GDM1 (cell line): ENCODE results near the gene ADCY10.
"Not testable (repeated sequence)": the region's sequence is repeated elsewhere in the genome, so short reads cannot be mapped to it uniquely, and the experiment has no call there.

Source experiments
- DNase-seq: peaks from one replicate; lab custom pipeline; 2025; lab: John Stamatoyannopoulos, UW

Gene ADCY10

DNA sequence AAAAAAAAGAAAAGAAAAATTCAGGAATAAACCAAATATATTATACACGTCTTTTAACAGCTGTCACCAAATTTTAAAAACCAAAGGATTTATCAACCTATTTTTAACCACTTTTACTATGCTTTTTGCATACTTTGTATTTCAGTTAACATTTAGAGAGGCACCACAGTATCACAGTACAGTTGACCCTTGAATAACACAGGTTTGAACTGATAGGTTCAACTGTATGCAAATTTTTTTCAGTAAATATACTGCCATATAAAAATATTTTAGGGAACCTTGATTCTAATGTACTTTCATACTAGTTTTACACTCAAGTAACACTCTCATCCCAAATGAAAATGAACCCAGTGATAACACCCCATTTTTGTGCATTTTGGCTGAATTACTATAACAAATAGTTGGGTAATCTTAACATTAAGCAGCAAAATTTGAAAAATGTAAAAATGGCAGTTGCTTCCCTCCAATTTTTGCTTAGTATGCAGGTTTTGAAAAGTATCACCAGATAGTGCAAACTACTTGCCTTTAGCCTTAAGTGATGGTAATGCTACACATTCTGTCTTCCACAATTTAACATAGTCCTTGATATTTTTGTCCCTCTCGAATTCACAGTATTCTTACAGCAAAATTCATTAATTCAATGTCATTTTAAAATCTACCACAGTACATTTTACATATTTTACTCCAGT is 10.8 kb upstream of the ADCY10 start:
- DNase-seq: no peak

DNA sequence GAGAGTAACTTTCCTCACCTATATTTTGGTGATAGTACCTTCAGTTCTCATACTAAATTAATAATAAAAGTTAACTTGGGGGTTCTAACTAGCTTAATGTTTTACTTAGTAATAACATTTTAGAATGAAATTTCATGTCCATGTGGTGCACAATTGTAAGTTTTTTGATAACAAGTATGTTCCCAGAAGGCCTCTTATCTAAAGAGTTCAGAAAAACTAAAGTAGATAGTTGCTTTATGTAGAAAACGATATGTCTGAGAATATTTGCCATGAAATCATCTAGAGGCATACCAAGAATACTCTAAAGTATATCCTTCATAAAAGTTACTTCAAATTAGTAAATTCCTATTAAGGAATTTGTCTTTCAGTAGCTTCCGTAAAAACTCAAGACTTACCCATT is 10.2 kb upstream of the ADCY10 start:
- DNase-seq: no peak

DNA sequence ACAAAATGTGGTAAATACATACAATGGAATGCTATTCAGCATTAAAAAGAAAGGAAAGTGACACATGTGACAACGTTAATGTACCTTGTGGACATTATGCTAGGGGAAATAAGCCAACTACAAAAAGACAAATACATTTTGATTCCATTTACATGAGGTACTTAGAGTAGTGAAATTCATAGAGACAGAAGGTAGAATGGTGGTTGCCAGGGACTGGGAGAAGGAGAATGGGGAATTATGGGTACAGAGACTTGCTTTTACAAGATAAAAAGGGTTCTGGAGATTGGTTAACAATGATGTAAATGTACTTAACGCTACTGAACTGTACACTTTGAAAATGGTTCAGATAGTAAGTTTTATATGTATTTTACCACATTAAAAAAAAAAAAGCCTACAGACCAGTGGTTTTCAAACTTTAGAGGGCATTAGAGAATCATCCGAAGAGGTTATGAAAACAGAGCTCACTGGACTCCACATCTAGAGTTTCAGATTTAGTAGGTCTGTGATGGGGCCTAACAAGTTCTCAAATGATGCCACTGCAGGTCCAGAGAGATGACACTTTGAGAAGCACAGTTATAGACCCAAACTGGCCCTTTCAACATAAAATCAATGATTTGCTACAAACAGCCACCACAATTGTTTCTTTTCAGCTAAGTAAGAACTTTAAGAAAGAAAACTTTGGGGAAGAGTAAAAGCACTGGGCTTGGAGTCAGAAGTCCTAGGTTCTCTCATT is 9.6 kb upstream of the ADCY10 start:
- no peak for DNase-seq

GRCh38 chr1:167922611-167923074 is 8.7 kb upstream of the ADCY10 start:
- no peak for DNase-seq

GRCh38 chr1:167922023-167922422 is 8.1 kb upstream of the ADCY10 start:
- DNase-seq: no peak

DNA sequence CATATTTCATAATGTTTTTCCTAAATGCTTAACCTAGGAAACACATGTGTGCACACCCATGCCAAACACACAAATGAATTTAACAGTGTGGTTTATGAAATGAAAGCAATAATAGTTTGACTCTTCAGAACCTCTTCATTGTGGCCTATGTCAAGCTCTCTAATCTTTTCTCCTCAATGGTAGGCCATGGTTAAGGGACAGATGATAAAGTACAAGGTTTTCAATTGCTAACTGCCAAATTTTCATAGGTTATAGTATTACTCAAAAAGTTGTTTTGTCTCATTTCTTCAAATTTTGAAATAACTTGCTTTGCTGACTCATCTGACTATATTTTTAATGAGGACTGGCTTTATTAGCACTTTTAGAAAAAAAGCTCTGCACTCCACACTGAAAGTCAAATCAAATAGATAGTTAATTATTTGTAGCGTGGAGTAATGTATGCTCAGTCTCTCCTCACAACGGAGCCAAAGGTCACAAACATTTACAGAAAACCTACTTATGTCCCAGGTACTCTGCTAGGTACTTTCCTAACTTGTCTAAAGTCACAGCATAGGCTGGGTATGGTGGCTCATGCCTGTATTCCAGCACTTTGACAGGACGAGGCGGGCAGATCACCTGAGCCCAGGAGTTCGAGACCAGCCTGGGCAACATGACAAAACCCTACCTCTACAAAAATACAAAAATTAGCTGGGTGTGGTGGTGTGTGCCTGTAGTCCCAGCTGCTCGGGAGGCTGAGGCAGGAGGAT is 3.0 kb upstream of the ADCY10 start:
- DNase-seq: no peak

DNA sequence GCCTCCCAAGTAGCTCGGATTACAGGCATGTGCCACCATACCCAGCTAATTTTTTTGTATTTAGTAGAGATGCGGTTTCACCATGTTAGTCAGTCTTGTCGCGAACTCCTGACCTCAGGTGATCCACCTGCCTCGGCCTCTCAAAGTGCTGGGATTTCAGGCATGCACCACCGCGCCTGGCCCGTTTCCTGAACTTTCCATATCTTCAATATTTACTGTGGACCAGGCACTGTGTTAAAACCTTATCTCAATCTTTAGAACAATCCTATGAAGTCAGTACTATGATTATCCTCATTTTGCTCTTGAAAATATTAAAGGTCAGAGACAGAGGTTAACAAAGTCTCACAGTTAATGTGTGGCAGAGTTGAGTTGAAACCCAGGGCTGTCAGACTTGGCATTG is 1.6 kb upstream of the ADCY10 start:
- no peak for DNase-seq

GRCh38 chr1:167912294-167912693 is 1.6 kb downstream of the ADCY10 start:
- no peak for DNase-seq

- no peak for DNase-seq
These were observed 2.5 kb downstream of the ADCY10 start for GRCh38 chr1:167911413-167911812.

GRCh38 chr1:167910530-167910929 is 3.4 kb downstream of the ADCY10 start:
- DNase-seq: no peak

DNA sequence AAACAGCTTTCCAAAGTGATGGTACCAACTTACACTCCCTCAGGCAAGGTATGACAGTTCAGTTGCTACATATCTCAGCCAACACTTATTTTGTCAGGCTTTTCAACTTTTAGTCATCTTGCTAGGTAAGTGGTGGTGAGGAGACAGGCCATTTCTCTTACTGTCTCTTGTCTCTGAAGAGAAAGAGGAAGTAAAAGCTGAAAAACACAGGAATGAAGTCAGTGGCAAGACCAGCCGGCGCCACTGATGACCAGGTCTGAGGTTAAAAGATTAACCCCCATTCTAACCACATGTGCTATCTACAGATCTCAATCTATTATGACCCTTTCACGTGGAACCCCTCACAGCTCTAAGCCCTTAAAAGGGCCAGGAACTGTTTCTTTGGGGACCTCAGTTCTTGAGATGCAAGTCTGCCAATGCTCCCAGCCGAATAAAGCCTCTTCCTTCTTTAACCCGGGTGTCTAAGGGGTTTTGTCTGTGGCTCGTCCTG is 4.2 kb downstream of the ADCY10 start:
- no peak for DNase-seq

GRCh38 chr1:167905671-167906070 is 8.3 kb downstream of the ADCY10 start:
- no peak for DNase-seq

DNA sequence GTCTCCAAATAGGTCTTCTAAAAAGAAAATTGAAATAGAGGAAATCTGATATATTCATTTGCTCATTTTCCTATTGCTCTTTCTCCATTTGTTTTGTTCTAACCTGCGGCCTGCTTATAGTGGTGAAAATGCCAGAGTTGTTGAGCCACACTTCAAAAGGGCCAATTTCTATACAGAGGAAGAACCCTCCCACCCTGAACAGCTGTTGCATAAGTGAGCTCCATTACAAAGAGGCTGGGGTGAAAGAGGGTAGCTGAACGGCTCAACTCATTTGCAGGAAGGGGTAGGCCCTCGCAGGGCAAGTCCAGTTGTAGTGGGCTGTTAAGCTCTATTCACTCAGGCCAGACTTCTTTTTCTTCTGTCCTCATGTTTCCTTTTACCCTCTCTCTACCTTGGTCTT is 8.8 kb downstream of the ADCY10 start:
- DNase-seq: no peak

DNA sequence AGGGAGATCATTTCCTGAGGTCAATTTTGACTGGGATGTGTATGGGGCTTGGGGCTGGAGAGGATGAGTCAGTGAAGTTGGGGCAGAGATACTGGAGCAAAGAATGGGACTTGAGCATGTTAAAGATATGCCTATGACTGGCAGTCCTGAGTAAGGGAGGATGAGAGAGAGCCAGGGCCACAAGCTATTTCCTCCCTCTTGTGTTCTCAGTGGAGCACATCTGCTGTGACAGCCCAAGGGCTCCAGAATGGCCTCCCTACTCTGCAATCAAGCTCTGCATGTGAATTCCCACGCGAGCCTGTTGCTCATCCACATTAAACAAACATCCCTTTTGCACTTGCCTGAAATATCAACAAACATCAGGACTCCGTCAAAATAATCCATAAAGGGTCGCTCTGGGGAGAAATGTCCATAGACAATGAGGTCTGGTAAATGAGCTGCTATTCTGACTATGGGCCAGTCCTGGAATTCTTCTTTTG is 9.2 kb downstream of the ADCY10 start:
- DNase-seq: no peak

DNA sequence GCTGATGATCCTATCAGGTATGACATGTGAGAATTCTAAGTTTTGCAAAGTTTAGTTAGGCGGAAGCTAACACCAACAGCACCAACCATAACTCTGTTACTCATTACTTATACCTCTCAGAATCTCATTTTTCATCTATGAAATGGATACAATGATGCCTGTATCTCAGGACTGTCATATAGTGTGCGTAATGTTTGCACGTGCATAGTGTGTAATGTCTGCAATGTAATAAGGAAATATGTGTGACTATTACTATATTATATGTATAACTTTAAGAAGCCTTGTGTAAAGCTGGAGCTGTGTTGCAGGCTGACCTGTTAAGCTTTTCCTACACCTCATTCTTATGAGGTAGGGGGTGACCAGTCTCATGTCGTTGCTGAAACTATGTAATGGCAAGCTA is 13.0 kb downstream of the ADCY10 start:
- no peak for DNase-seq

DNA sequence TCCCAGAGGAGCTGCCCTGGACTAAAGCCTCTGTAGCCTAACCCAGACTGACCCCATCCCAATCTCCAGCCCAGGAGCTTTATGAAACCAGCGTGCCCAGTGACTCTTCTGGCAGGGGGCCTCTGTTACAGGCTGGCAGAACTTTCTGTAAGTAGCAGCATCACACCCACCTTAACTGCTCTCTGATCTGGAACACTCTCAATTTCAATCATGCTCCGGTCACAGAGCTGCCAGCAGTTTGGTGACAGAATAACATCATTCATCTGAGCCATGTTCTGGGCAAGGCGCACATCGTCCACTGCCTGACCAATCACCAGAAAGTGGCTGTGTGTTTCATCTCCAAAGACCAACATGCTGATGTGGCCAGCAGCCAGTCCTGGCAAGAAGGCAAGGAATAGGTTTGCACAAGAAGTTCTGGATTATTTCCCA is 14.7 kb downstream of the ADCY10 start:
- DNase-seq: no peak

GRCh38 chr1:167898578-167899222 is 15.2 kb downstream of the ADCY10 start:
- DNase-seq: no peak

DNA sequence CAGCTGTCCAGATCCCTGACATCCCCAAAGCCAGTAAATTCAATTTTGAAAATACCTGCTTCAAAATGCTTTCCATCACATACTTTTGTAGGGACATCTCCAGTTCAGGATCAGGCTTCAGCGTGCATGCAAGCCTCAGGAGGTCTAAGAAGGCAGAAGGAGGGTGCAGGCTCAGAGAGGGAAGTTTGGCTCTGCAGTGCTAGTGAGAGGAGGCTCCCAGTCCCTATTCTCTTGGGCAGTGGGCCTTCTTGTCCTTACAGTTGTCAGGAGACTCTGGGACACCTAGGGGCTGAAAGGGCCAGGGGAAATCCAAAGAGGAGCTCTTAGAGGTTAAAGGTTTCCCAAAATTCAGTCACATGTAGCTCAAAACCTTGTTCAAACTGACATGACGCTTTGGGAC is 20.1 kb downstream of the ADCY10 start:
- DNase-seq: no peak

DNA sequence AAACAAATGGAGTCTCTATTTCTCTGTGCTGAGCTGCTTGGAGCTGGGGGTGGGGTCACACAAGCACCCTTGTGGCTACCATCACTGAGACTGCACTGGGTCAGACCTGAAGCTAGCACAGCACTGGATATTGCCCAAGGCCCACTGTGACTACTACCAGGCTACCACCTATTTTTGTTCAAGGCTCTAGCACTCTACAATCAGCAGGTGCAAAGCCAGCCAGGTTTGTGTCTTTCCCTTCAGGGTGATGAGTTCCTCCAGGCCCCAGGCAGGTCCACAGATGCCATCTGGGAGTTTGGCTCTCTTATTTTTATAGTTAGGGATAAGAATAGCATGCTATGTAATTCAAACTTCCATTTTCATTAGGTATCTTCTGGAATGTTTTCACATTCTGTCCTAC is 23.5 kb downstream of the ADCY10 start:
- no peak for DNase-seq

GRCh38 chr1:167887187-167887586 is 26.7 kb downstream of the ADCY10 start:
- not testable (repeated sequence) for DNase-seq

GRCh38 chr1:167882376-167882775 is 31.6 kb downstream of the ADCY10 start:
- no peak for DNase-seq

- no peak for DNase-seq
These were observed 32.1 kb downstream of the ADCY10 start for GRCh38 chr1:167881786-167882185.
